ENCODE data around the gene SARDH. TPM values are rescaled to one million over a fixed set of nuclear protein-coding genes. Genes with fewer than 3 reads are reported as not detected.

Gene SARDH
- total and polyA plus RNA-seq, 2 of the 8 experiments (the other 6 are each of a cell fraction or from before 2014, with no cell fraction given), result 6.4 to 7.4 TPM

DNA sequence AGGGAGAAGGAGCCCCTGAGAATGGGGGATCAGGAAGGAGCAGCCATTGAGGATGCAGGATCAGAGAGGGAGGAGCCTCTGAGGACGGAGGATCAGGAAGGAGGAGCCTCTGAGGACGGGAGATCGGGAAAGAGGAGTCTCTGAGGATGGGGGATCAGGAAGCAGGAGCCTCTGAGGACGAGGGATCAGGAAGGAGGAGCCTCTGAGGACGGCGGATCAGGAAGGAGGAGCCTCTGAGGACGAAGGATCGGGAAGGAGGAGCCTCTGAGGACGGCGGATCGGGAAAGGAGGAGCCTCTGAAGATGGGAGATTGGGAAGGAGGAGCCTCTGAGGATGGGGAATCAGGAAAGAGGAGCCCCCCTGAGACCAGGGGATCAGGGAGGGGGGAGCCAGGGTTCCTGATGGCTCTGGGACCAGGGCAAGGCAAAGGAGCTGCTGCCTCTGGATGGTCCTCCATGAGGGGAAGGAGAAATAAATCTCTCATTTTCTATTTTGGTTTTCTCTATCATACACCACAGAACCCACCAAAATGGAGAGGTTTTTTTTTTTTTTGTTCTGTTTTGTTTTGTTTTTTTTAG, 22.6 kb upstream of the SARDH start:
- CTCF ChIA-PET (ENCODE audit: partially characterized antibody), result interaction anchor here (0.6 to 3.2 kb wide), 7 partner anchors 8 to 233 kb away, joined by 3 to 22 read pairs (median 4); no protein-coding TSS in a partner anchor
- no peak for TF ChIP-seq SP2 (IDR thresholded peaks at IDR 0.05; ENCODE audit: low read length)
- TF ChIP-seq SP1 (IDR thresholded peaks at IDR 0.05; ENCODE audit: low read depth, low read length), result no peak
- no peak for TF ChIP-seq BACH1 (IDR thresholded peaks at IDR 0.05; ENCODE audit: low read length)
- TF ChIP-seq, protein P1, sequence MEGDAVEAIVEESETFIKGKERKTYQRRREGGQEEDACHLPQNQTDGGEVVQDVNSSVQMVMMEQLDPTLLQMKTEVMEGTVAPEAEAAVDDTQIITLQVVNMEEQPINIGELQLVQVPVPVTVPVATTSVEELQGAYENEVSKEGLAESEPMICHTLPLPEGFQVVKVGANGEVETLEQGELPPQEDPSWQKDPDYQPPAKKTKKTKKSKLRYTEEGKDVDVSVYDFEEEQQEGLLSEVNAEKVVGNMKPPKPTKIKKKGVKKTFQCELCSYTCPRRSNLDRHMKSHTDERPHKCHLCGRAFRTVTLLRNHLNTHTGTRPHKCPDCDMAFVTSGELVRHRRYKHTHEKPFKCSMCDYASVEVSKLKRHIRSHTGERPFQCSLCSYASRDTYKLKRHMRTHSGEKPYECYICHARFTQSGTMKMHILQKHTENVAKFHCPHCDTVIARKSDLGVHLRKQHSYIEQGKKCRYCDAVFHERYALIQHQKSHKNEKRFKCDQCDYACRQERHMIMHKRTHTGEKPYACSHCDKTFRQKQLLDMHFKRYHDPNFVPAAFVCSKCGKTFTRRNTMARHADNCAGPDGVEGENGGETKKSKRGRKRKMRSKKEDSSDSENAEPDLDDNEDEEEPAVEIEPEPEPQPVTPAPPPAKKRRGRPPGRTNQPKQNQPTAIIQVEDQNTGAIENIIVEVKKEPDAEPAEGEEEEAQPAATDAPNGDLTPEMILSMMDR (IDR thresholded peaks at IDR 0.05; ENCODE audit: control extremely low read depth in 1 of 3, insufficient read depth in 1 of 3, low read depth in 1 of 3, low read length in 3 of 3), result no peak
- TF ChIP-seq, protein P2, sequence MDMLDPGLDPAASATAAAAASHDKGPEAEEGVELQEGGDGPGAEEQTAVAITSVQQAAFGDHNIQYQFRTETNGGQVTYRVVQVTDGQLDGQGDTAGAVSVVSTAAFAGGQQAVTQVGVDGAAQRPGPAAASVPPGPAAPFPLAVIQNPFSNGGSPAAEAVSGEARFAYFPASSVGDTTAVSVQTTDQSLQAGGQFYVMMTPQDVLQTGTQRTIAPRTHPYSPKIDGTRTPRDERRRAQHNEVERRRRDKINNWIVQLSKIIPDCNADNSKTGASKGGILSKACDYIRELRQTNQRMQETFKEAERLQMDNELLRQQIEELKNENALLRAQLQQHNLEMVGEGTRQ (IDR thresholded peaks at IDR 0.05; ENCODE audit: low read length), result no peak
- TF ChIP-seq EP300 (IDR thresholded peaks at IDR 0.05; ENCODE audit: borderline replicate concordance in 1 of 2, low read depth in 2 of 2, low read length in 2 of 2), result no peak
- TF ChIP-seq POLR2A (IDR thresholded peaks at IDR 0.05; ENCODE audit: control extremely low read depth in 1 of 2, low read depth in 2 of 2, low read length in 2 of 2), result no peak
- TF ChIP-seq SP4 (IDR thresholded peaks at IDR 0.05; ENCODE audit: low read length), result no peak
- TF ChIP-seq CREB1 (IDR thresholded peaks at IDR 0.05), result no peak
- TF ChIP-seq TAF1 (IDR thresholded peaks at IDR 0.05; ENCODE audit: low read depth, low read length), result no peak

More for the DNA sequence above, 22.6 kb upstream of the SARDH start:
- H3K18ac ChIP-seq (ENCODE audit: extremely low read depth, low read length), result no peak overlapping the region
- H2AFZ ChIP-seq (ENCODE audit: low read length), result no peak overlapping the region
- no peak overlapping the region for H2BK15ac ChIP-seq (ENCODE audit: low read length)
- no peak for FAIRE-seq
- H2BK12ac ChIP-seq (ENCODE audit: low read depth, low read length), result no peak overlapping the region
- H3K4me3 ChIP-seq (ENCODE audit: extremely low read depth in 1 of 4, insufficient read depth in 2 of 4, low read depth in 3 of 4, low read length in 4 of 4), result no peak overlapping the region
- no peak overlapping the region for H4K5ac ChIP-seq (ENCODE audit: insufficient read length, low read depth, low read length)
- H3K79me2 ChIP-seq (ENCODE audit: control insufficient read depth in 1 of 2, insufficient read depth in 2 of 2, low read length in 2 of 2), result no peaks in the 10 kb centered on the region
- H2BK5ac ChIP-seq (ENCODE audit: low read depth, low read length), result no peak overlapping the region
- no peak overlapping the region for H3K4me2 ChIP-seq (ENCODE audit: insufficient read depth in 1 of 2, low read depth in 2 of 2, low read length in 2 of 2)
- 79% methylated on average over 11 of the region's 11 CpGs; no CpG with 5 or more reads in 1 of the 2 experiments for WGBS, 2 experiments (ENCODE audit: extremely low coverage in 1 of 2, insufficient coverage in 1 of 2, insufficient read length in 1 of 2, insufficient replicate concordance in 2 of 2, low coverage in 1 of 2, low lambda C conversion rate in 2 of 2, missing lambda C conversion rate in 1 of 2)
- H2BK120ac ChIP-seq (replicated peaks; ENCODE audit: low read depth, low read length), result no peak overlapping the region
- H3K4ac ChIP-seq (replicated peaks; ENCODE audit: insufficient read length, low read depth, low read length), result no peak overlapping the region
- no peaks in the 10 kb centered on the region for H3K36me3 ChIP-seq (ENCODE audit: control insufficient read depth in 2 of 4, insufficient read depth in 4 of 4, low read length in 3 of 4)
- H3K23me2 ChIP-seq (ENCODE audit: low read depth, low read length), result no peaks in the 10 kb centered on the region; the same call in 1 of the 2 replicates
- H3K9me3 ChIP-seq (ENCODE audit: insufficient read depth in 2 of 2, low read depth in 1 of 2, low read length in 1 of 2), result peaks cover 0 to under 1% of the 10 kb centered on the region in 2 experiments; a peak in 1 of 4 replicates
- H3K27me3 ChIP-seq (replicated peaks in 1 of 4; ENCODE audit: control insufficient read depth in 3 of 4, extremely low read depth in 1 of 4, insufficient read depth in 3 of 4, low read length in 3 of 4), result no peaks in the 10 kb centered on the region; a peak in 1 of 7 replicates
- H4K8ac ChIP-seq (ENCODE audit: extremely low read depth, insufficient read depth, low read length), result no peak overlapping the region
- H3K14ac ChIP-seq (ENCODE audit: insufficient read length), result no peak overlapping the region
- no peak overlapping the region for H3K9ac ChIP-seq (replicated peaks in 1 of 4; ENCODE audit: extremely low read depth in 1 of 4, low read depth in 3 of 4, low read length in 3 of 4)
- POLR2A ChIA-PET (ENCODE audit: partially characterized antibody), result no interaction called here
- no peak overlapping the region for H2BK20ac ChIP-seq (ENCODE audit: low read length)
- H3K27ac ChIP-seq (ENCODE audit: low read depth, low read length), result no peak overlapping the region
- no peak overlapping the region for H2AK5ac ChIP-seq (ENCODE audit: low read depth, low read length)
- peak in 1 of 2 experiments; percentile 43 for DNase-seq (ENCODE audit: low read depth in 1 of 2, low spot score in 2 of 2)
- H3K4me1 ChIP-seq (replicated peaks in 1 of 4; ENCODE audit: control insufficient read depth in 3 of 4, insufficient read depth in 4 of 4, low read length in 3 of 4), result no peaks in the 10 kb centered on the region; a peak in 1 of 7 replicates
- peaks cover 1 to 3% of the 10 kb centered on the region in 2 experiments for H4K20me1 ChIP-seq (replicated peaks in 1 of 2; ENCODE audit: control insufficient read depth in 1 of 2, insufficient read depth in 2 of 2, low read length in 2 of 2)
- H4K91ac ChIP-seq (replicated peaks; ENCODE audit: insufficient read length, low read length), result no peak overlapping the region
- H3K23ac ChIP-seq (ENCODE audit: insufficient read length), result no peak overlapping the region
- H3K79me1 ChIP-seq (ENCODE audit: low read depth, low read length), result no peaks in the 10 kb centered on the region
- no peak overlapping the region for H3K56ac ChIP-seq (replicated peaks; ENCODE audit: insufficient read length, low read depth, low read length)
